Left lung (tissue), 10 donors: ENCODE data around the gene TARBP2. TPM values are rescaled to one million over a fixed set of nuclear protein-coding genes. Genes with fewer than 3 reads are reported as not detected.

ENCODE experiments used
- ATAC-seq: fragments of 200-7000 bp; cut with Tn5 transposase; one replicate; pipeline ENCODE4 v1.9.1; 2020; ENCODE audit warnings: moderate library complexity
- DNase-seq, 4 donors: peaks; one replicate each; pipeline ENCODE4 v3.0.0-alpha.2; 2013 to 2020
- H3K27ac ChIP-seq, 2 donors: fragments of 200-600 bp; sonication (generic) in 1 of 2; one replicate each; pipeline versions ENCODE4 v1.5.0 to v1.8.0; 2020 to 2021
- H3K27me3 ChIP-seq, 2 donors: fragments of 200-600 bp; sonication (generic) in 1 of 2; one replicate each; pipeline versions ENCODE4 v1.5.0 to v1.8.0; 2020 to 2021
- H3K36me3 ChIP-seq, 2 donors: fragments of 200-600 bp; sonication (generic) in 1 of 2; one replicate each; pipeline versions ENCODE4 v1.5.0 to v1.8.0; 2020 to 2021
- H3K4me1 ChIP-seq, 2 donors: fragments of 200-600 bp; one replicate each; pipeline ENCODE4 v1.8.0; 2021
- H3K4me3 ChIP-seq, 2 donors: fragments of 200-600 bp; sonication (generic) in 1 of 2; one replicate each; pipeline versions ENCODE4 v1.5.0 to v1.8.0; 2020 to 2021; ENCODE audit warnings: mild to moderate bottlenecking in 1 of 2
- H3K9me3 ChIP-seq, 2 donors: fragments of 200-600 bp; sonication (generic) in 1 of 2; one replicate each; pipeline versions ENCODE4 v1.5.0 to v1.8.0; 2020 to 2021
- intact Hi-C, 2 donors: fragments of 100-400 bp; cut with DNase I; formaldehyde crosslinking; loops; one replicate each; pipeline versions ENCODE4 v1.11.2 to v1.14.2; 2022
- polyA plus RNA-seq, 6 donors: library from polyadenylated mRNA; unstranded; fragments of 120-200 nt; gene quantifications; one replicate each; pipeline ENCODE4 v1.2.1, GENCODE V29; 2013; ENCODE audit not compliant: insufficient read length in 6 of 6
- total RNA-seq, 2 donors: library from RNA; stranded (reverse); fragmentation: NEBNext Ultra II Directional; extraction: Animal tissue kit (Norgen Biotek cat#: 25700); gene quantifications; one replicate each; pipeline ENCODE4 v1.2.1, GENCODE V29; 2021
- TF ChIP-seq, protein P1 (sequence below), 2 donors: fragments of 200-600 bp; sonication (generic) in 1 of 2; IDR thresholded peaks; one replicate each; pipeline versions ENCODE4 v1.5.0 to v1.8.0; 2021; ENCODE audit warnings: antibody characterized with exemption in 2 of 2
- donor health status: DM: no; HTN: yes; CAD: no.
- donor health status: DM: no; HTN: no; CAD: no.

TARBP2 gene
- total and polyA plus RNA-seq, 8 donors = 35.6 to 58.6 (median 48.1) TPM

DNA sequence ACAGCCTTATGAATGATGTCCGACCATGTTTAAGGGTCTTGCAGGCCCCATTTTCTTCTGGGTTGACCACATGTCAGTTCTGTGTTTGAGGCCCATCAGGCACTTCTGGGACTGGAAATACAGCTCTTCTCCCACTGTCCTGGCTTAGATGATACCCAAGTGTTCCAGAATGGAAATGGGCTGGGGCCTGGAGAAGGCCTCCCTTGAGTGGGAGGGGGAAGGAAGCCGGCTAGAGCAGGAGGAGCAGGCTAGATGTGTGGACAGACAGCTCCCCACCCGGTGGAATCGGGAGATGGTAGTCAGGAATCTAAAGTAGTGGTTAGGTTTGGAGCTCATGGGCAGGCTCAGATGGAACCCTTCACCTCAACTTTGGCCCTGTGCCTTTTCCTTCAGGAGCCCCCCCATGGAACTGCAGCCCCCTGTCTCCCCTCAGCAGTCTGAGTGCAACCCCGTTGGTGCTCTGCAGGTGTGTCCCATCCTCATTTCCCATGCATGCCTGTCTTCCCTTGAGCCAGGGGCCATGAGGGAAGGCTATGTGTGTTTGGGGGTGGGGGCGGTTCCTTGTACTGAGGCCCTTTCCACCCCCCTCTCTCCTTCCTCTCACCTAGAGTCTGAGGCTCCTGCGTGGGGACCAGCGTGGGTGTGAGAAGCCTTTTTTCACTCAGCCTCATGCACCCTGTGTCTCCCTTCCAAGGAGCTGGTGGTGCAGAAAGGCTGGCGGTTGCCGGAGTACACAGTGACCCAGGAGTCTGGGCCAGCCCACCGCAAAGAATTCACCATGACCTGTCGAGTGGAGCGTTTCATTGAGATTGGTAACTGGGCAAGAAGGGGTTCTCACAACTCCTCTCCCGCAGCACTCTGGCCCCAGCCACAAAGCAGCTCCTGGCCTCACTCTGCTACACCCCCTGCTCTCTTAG lies 3.2 kb downstream of the TARBP2 start:
- Histone ChIP-seq H3K27ac (no peak overlapping the region), H3K4me1 (peaks cover 20 to 45% of the 10 kb centered on the region in 2 donors), H3K9me3 (no peaks in the 10 kb centered on the region), H3K27me3 (no peaks in the 10 kb centered on the region), H3K4me3 (no peak overlapping the region), H3K36me3 (peaks cover 0 to 45% of the 10 kb centered on the region in 2 donors)
- intact Hi-C loops = loop anchor here in 1 of 2 donors (10.0 kb wide), 1 partner anchor 179 kb away; the partner anchor contains the start of gene AAAS
- DNase-seq (no peak), ATAC-seq (no peak)
- TF ChIP-seq, protein P1, sequence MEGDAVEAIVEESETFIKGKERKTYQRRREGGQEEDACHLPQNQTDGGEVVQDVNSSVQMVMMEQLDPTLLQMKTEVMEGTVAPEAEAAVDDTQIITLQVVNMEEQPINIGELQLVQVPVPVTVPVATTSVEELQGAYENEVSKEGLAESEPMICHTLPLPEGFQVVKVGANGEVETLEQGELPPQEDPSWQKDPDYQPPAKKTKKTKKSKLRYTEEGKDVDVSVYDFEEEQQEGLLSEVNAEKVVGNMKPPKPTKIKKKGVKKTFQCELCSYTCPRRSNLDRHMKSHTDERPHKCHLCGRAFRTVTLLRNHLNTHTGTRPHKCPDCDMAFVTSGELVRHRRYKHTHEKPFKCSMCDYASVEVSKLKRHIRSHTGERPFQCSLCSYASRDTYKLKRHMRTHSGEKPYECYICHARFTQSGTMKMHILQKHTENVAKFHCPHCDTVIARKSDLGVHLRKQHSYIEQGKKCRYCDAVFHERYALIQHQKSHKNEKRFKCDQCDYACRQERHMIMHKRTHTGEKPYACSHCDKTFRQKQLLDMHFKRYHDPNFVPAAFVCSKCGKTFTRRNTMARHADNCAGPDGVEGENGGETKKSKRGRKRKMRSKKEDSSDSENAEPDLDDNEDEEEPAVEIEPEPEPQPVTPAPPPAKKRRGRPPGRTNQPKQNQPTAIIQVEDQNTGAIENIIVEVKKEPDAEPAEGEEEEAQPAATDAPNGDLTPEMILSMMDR (IDR thresholded peaks at IDR 0.05) = no peak

DNA sequence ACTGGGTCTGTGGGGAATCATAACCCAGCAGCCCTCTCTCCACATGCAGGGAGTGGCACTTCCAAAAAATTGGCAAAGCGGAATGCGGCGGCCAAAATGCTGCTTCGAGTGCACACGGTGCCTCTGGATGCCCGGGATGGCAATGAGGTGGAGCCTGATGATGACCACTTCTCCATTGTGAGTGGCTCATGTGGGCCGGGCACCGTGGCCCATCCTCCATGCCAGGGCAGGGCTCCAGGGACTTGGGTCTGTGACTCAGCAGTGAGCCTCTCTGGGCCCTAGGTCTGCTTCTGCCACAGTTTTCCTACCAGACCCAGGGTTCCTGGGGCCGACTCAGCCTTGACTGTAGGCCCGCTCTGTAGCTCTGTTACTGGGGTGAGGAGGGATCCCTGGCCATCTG lies 4.0 kb downstream of the TARBP2 start:
- intact Hi-C loops = loop anchor here in 1 of 2 donors (10.0 kb wide), 1 partner anchor 180 kb away; the partner anchor contains the start of gene AAAS
- peaks cover 0 to 46% of the 10 kb centered on the region in 2 donors for H3K36me3 ChIP-seq
- H3K27me3 ChIP-seq = no peaks in the 10 kb centered on the region
- TF ChIP-seq, protein P1 (IDR thresholded peaks at IDR 0.05) = no peak
- H3K27ac ChIP-seq = peak overlapping the region in 1 of 2 donors; percentile 13
- H3K4me3 ChIP-seq = no peak overlapping the region
- H3K9me3 ChIP-seq = no peaks in the 10 kb centered on the region
- H3K4me1 ChIP-seq = peaks cover 20 to 39% of the 10 kb centered on the region in 2 donors
- ATAC-seq (no peak), DNase-seq (no peak)

DNA sequence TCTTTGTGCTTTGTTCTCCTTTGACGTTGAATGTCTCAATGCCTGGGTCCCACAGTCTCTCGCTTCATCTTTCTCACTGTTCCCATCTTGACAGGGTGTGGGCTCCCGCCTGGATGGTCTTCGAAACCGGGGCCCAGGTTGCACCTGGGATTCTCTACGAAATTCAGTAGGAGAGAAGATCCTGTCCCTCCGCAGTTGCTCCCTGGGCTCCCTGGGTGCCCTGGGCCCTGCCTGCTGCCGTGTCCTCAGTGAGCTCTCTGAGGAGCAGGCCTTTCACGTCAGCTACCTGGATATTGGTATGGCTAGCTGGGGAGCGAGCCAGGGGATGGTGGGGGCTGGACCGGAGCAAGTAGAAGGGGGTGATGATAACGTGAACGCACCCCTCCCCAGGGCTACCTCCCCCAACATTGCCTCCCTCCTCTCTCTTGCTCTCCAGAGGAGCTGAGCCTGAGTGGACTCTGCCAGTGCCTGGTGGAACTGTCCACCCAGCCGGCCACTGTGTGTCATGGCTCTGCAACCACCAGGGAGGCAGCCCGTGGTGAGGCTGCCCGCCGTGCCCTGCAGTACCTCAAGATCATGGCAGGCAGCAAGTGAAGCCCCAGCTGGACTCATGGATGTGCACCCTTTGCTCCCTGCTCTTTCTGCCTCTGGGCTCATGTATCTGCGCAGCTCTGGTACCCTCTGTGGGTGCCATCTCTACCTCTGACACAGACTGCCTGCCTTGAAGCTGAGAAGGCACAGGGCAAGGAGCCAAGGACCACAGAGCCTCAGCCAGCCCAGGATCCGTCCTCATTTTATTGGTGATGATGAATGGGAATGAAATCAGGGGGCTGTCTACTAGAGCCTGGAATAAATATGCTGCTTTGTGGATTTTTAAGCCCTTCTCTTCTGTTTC lies 4.7 kb downstream of the TARBP2 start:
- Histone ChIP-seq H3K4me3 (no peak overlapping the region), H3K4me1 (peaks cover 20 to 36% of the 10 kb centered on the region in 2 donors), H3K9me3 (no peaks in the 10 kb centered on the region), H3K36me3 (peaks cover 0 to 53% of the 10 kb centered on the region in 2 donors), H3K27me3 (no peaks in the 10 kb centered on the region), H3K27ac (peak overlapping the region in 1 of 2 donors; percentile 13)
- TF ChIP-seq, protein P1 (IDR thresholded peaks at IDR 0.05) = no peak
- no peak for DNase-seq
- no peak for ATAC-seq
- intact Hi-C loops = loop anchor here in 1 of 2 donors (10.0 kb wide), 1 partner anchor 181 kb away; the partner anchor contains the start of gene AAAS

DNA sequence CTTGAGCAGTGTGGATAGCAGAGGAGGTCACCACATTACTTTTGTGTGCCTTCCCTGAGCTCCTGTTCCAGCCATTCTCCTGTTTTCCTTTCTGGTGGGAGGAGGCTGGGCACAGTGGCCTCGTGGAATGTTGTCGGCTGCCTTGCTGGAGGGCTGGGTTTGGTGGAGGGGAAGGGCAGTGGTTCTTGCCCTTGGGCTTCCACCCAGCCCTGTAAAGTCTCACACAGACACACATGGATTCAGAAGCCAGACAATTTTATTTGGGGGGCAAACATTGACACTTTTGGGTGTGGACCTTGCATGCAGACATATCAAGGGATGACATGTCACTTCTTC lies 5.3 kb downstream of the TARBP2 start:
- no peak overlapping the region for H3K27ac ChIP-seq
- no peaks in the 10 kb centered on the region for H3K27me3 ChIP-seq
- no peaks in the 10 kb centered on the region for H3K9me3 ChIP-seq
- ATAC-seq (no peak), DNase-seq (no peak)
- H3K36me3 ChIP-seq = peaks cover 0 to 59% of the 10 kb centered on the region in 2 donors
- TF ChIP-seq, protein P1 (IDR thresholded peaks at IDR 0.05) = no peak
- H3K4me1 ChIP-seq = peaks cover 20 to 35% of the 10 kb centered on the region in 2 donors
- intact Hi-C loops = loop anchor here in 1 of 2 donors (10.0 kb wide), 1 partner anchor 182 kb away; the partner anchor contains the start of gene AAAS
- no peak overlapping the region for H3K4me3 ChIP-seq
